H7 (cell line): Measurements from ENCODE around the gene IL1RAP. TPM values are rescaled to one million over a fixed set of nuclear protein-coding genes. Genes with fewer than 3 reads are reported as not detected.
A peak's percentile ranks its signal among the peaks of the same experiment; 100 is the strongest.
"Not testable (repeated sequence)": the region's sequence is repeated elsewhere in the genome, so short reads cannot be mapped to it uniquely, and the experiment has no call there.

Experiments used
- DNase-seq: peaks from one replicate; pipeline ENCODE4 v3.0.0; 2012
- H3K27me3 ChIP-seq: 2 replicates; pipeline ENCODE4 v1.6.0; 2011; ENCODE audit warnings: mild to moderate bottlenecking, low read length; ENCODE audit not compliant: control insufficient read depth, insufficient read depth
- H3K36me3 ChIP-seq: replicated peaks from 2 replicates; pipeline ENCODE4 v1.5.1; 2011; ENCODE audit warnings: low read length; ENCODE audit not compliant: control insufficient read depth, insufficient read depth
- H3K4me3 ChIP-seq: 2 replicates; pipeline ENCODE4 v1.5.1; 2011; ENCODE audit warnings: low read depth, mild to moderate bottlenecking, control low read depth, low read length, moderate library complexity; ENCODE audit not compliant: insufficient read depth
- total RNA-seq: library from RNA; depleted of rRNA; stranded (reverse); fragments of >200 nt; shearing (Covaris generic); gene quantifications from 2 replicates; pipeline ENCODE4 v1.2.3, GENCODE V29; 2014

Gene IL1RAP
- total RNA-seq, 1 experiment from 2014 or later: 3.7 TPM

GRCh38 chr3:190496859-190497258 is 17.0 kb upstream of the IL1RAP start:
- no peaks in the 10 kb centered on the region for H3K27me3 ChIP-seq
- no peak overlapping the region for H3K4me3 ChIP-seq
- no peaks in the 10 kb centered on the region for H3K36me3 ChIP-seq
- no peak for DNase-seq

- DNase-seq: no peak
- no peaks in the 10 kb centered on the region for H3K27me3 ChIP-seq
- H3K36me3 ChIP-seq: no peaks in the 10 kb centered on the region
- H3K4me3 ChIP-seq: no peak overlapping the region
Measured at GRCh38 chr3:190497811-190498210, 16.1 kb upstream of the IL1RAP start.

- no peak for DNase-seq
- no peak overlapping the region for H3K4me3 ChIP-seq
- H3K27me3 ChIP-seq: no peaks in the 10 kb centered on the region
- no peaks in the 10 kb centered on the region for H3K36me3 ChIP-seq
Measured at GRCh38 chr3:190498293-190498692, 15.6 kb upstream of the IL1RAP start.

- Histone ChIP-seq H3K36me3 (no peaks in the 10 kb centered on the region), H3K4me3 (no peak overlapping the region), H3K27me3 (no peaks in the 10 kb centered on the region)
- DNase-seq: no peak
Measured at GRCh38 chr3:190499122-190499521, 14.8 kb upstream of the IL1RAP start.

GRCh38 chr3:190502946-190503345 is 10.9 kb upstream of the IL1RAP start:
- Histone ChIP-seq H3K36me3 (no peaks in the 10 kb centered on the region), H3K4me3 (no peak overlapping the region), H3K27me3 (no peaks in the 10 kb centered on the region)
- DNase-seq: no peak

- DNase-seq: peak; percentile 47
- Histone ChIP-seq H3K27me3 (no peaks in the 10 kb centered on the region), H3K36me3 (no peaks in the 10 kb centered on the region), H3K4me3 (no peak overlapping the region)
Measured at GRCh38 chr3:190504354-190505125, 9.3 kb upstream of the IL1RAP start.

- no peak for DNase-seq
- Histone ChIP-seq H3K4me3 (no peak overlapping the region), H3K36me3 (no peaks in the 10 kb centered on the region), H3K27me3 (no peaks in the 10 kb centered on the region)
Measured at GRCh38 chr3:190505381-190506003, 8.4 kb upstream of the IL1RAP start.

GRCh38 chr3:190506271-190506670 is 7.6 kb upstream of the IL1RAP start:
- no peak for DNase-seq
- Histone ChIP-seq H3K4me3 (no peak overlapping the region), H3K27me3 (no peaks in the 10 kb centered on the region), H3K36me3 (no peaks in the 10 kb centered on the region)

GRCh38 chr3:190512666-190513065 is 1.2 kb upstream of the IL1RAP start:
- DNase-seq: no peak
- peaks cover 40% of the 10 kb centered on the region for H3K27me3 ChIP-seq
- no peaks in the 10 kb centered on the region for H3K36me3 ChIP-seq
- no peak overlapping the region for H3K4me3 ChIP-seq

GRCh38 chr3:190514413-190515153 is 698 bp downstream of the IL1RAP start:
- Histone ChIP-seq H3K36me3 (no peaks in the 10 kb centered on the region), H3K27me3 (peaks cover 40% of the 10 kb centered on the region), H3K4me3 (peak overlapping the region; percentile 78)
- peak; percentile 67 for DNase-seq

- DNase-seq: no peak
- peaks cover 40% of the 10 kb centered on the region for H3K27me3 ChIP-seq
- H3K36me3 ChIP-seq: no peaks in the 10 kb centered on the region
- no peak overlapping the region for H3K4me3 ChIP-seq
Measured at GRCh38 chr3:190516416-190516815, 2.5 kb downstream of the IL1RAP start.

- DNase-seq: no peak
- Histone ChIP-seq H3K36me3 (no peaks in the 10 kb centered on the region), H3K4me3 (no peak overlapping the region), H3K27me3 (peaks cover 36% of the 10 kb centered on the region)
Measured at GRCh38 chr3:190517687-190518086, 3.8 kb downstream of the IL1RAP start.

GRCh38 chr3:190518531-190518930 is 4.6 kb downstream of the IL1RAP start:
- peaks cover 28% of the 10 kb centered on the region for H3K27me3 ChIP-seq
- not testable (repeated sequence) for H3K36me3 ChIP-seq, DNase-seq, H3K4me3 ChIP-seq

- Histone ChIP-seq H3K36me3 (no peaks in the 10 kb centered on the region), H3K4me3 (no peak overlapping the region), H3K27me3 (peaks cover 17% of the 10 kb centered on the region)
- no peak for DNase-seq
Measured at GRCh38 chr3:190519886-190520285, 6.0 kb downstream of the IL1RAP start.

GRCh38 chr3:190521998-190522397 is 8.1 kb downstream of the IL1RAP start:
- H3K4me3 ChIP-seq: no peak overlapping the region
- DNase-seq: no peak
- H3K27me3 ChIP-seq: peaks cover 1% of the 10 kb centered on the region; the same call in 1 of the 2 replicates
- no peaks in the 10 kb centered on the region for H3K36me3 ChIP-seq
